ENCODE measurements around the gene SLC23A3.
A peak's percentile ranks its signal among the peaks of the same experiment; 100 is the strongest.

SLC23A3 gene

DNA sequence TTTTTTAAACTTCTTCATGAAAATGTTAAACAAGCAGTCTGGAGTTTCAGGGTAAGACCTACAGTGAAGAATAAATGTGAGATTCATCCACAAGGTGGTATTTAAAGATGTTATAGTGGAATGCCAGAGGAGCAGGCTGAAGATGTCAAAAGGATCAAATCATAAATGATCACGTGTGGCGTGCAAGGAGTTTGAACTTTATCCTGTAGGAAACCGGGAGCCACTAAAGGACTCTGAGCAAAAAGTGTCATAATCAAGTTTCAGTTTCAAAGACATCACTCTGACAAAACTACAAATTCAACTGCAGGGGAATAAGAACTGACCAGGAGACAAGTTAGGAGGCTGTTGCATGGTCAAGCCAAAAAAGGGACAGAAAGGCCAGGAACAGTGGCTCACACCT, 29.1 kb downstream of the SLC23A3 start:
- DNase-seq: no peak

DNA sequence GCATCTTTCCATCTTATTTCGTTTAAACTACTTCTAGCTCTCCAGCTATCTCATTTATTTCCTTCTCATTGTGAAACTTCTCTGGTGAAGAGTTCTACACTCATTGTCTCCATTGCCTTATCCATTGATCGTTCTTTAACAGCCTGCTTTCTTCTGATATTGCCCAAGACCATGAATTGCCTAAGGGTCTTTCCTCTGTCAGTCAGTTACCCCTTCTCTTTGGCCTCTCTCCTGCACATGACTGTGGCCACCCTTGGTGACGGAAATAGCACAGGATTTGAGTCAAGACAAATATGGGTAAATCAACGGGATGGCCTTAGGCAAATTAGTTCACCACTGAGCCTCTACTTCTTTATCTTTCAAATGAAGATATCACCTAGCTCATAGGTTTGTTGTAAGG, 35.9 kb downstream of the SLC23A3 start:
- no peak for DNase-seq

DNA sequence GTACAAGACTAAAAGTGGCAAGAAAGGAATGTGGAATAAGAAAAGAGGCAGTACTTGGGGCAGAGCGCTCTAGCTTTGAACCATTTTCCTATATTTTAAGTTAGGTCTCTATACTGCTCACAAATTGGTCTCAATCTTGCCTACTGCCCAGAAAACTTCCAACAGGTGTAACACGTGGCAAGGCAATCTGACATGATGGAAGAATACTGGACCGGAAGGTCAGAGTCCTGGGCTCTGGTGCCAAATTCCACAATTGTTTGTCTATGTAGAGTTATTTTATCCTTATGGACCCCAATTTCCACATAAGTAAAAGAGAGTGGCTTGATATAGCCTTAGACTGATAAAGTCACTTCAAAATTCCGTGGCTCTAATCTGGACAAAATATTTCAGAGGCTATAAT, 38.1 kb downstream of the SLC23A3 start:
- no peak for DNase-seq

DNA sequence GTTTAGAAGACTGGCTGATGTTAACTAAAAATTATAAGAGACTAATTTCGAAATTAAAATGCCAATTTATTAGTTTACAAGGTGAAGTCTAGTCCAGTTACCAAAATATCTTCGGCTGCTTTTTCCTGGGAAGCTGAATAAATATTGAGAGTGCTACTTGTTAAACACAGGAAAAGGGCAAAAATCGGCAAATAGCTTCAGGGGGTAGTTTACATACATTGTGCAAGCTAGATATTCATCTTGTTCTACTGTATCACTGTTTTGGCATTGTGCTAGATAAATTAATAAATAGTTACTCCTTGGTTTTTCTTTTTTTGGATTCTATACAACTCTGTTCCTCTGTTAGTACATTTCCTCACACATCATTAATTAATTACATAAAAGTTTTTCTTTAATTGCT, 38.5 kb downstream of the SLC23A3 start:
- DNase-seq: no peak

DNA sequence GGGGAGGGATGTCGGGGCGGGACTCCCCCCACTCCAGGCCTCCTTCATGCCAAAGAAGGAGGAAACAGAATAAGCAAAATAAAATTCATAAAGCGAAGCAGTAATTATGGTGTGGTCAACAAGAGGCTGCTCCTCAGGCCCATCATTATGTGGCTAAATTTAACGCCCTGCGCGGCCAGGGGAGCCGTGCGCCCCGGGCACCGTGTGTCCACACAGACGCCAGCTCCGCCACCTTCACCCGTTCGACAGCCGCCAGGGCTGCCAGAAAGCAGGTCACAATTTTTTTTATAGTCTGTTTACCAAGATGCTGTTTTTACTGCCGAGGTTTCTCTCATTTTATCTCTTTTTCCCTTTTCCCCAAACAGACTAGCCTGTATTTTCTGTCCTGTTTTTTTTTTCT, 40.2 kb downstream of the SLC23A3 start:
- no peak for DNase-seq

DNA sequence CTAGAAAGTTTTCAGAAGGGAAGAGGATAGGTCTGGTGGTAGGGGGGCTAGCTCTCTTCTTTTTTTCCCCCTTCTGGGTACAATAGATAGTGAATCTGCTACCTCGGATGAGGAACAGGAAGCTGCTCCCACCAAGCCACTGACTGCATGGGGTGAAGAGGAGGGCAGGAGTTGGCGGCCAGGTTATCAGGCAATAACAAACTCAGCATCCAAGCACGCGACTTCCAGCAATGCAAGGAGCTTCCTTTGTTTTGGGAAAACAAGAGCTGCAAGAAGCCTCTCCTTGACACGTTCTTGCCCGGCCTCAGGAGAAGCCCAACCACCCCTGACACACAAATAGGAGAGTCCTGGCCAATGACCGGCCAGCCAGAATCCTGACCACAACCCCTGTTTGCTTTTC, 41.4 kb downstream of the SLC23A3 start:
- peak; percentile 46 for DNase-seq

DNA sequence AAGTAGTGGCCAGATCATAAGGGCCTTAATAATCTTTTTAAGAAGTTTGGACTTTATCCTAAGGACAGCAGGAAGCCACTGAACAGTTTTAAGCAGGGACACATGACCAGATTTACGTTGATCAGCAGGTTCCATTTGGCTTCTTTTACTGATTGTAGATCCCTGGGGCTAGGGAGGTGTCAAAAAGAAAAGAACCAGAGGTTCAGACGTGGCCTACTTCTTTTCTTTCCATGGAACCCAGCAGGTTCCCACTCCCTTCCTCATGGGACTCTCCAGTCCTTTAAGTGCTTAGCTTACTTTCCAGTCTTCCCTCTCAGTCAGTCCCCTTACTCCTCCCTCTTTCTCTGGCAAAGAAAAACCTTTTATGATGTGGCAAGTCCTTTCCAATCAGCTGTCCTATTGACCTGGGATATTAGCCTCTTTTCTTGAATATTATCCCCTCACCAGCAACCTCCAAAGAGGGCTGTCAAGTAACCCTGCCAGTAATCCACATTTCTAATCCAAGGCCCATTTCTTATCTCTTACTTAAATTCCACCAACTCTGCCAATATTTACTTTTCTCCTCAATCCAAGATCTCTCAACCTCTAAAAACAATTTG, 42.7 kb downstream of the SLC23A3 start:
- no peak for DNase-seq

DNA sequence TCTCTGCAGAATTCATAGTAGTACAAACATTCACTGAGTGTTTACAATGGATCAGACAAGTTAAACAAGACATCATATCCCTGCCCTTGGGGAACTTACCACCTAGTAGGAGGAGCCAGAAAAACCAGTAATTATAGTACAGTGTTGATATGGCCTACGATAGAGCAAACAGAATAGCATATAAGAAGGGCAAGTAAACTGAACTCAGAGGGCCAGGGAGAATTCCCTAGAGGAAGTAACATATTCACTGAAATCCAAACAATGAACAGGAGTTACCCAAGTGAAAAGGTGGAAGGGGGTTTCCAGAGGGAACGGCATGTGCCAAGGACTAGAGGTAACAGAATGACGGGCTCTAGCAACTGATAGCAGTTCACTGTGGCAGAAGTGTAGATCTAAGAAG, 43.3 kb downstream of the SLC23A3 start:
- DNase-seq: no peak

DNA sequence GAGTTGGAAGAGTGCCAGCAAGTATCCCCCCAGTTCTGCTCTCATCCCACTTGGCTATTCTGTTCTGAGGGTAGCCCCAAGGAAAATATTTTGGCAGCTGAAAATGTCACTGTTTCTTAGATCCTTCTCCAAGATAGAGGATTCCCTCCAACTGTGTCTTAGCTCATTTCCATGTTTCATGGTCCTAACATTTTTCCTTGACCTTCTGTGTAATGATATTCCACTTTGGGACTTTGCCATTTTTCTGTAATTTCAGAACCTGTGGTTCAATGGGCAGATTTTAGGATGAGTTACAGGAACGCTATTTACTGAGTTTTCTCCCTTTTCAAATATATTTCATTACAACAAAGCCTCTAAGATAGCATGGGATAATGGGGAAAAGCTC, 44.0 kb downstream of the SLC23A3 start:
- no peak for DNase-seq

DNA sequence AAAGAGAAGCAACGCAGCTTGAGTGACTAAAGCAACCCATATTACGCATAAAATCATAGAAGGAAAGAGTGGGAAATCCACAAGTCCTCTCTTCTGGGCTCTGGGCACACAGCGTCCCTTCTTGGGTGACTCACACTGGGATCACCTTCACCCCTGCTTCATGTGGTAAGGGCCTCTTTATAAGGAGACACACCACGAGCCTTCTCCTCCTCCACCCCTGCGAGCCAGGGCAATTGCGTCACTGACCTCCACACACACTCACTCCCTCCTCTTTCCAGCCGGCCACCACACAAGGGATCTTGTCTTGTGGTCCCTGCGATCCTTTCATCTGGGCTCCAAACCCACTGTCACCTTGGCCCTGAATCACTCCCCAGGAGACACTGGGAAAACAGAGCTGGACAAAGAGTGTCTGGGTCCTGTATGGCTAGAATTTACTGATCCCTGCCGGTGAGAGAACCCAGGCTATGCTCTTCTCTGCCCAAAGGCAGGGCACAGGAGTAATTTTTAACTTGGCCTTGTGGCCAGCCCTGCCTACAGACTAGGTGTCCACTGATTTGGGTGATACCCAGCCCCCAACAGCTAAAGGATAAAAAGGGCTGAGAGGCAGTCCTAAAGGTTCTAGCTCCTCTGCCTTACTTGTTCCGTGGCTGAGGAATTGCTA, 44.5 kb downstream of the SLC23A3 start:
- DNase-seq: no peak

DNA sequence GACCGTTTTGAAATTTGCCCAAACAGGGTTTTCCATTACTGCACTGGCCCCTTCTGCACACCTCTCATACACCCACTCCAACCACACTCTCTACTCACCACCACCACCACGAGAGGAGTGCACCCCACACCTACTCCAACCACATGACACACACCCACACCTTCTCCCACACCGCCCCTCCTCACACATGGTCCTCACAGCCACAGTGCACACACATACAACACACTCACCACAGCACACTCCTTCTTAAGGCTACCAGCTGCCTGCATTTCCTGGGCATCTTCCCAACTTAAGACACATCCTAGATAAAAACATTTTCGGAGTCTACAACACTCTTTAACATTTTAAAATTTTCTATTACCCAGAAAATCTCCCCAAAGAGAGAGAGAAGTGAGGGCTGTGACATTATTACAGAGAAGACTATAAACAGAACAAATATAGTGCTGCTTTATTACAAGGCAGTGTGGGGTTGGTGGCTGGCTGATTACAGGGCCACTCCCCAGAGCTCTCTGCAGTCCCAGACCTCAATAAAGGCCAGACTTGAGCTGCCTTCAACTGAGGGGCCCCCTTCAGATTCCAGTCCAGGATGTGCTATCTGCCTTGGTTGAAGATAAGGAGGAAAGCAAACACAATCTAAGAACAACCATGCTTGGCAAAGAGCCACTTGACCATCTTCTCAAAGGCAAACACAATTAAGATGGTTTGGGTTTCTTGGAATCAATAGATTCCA, 45.3 kb downstream of the SLC23A3 start:
- no peak for DNase-seq

DNA sequence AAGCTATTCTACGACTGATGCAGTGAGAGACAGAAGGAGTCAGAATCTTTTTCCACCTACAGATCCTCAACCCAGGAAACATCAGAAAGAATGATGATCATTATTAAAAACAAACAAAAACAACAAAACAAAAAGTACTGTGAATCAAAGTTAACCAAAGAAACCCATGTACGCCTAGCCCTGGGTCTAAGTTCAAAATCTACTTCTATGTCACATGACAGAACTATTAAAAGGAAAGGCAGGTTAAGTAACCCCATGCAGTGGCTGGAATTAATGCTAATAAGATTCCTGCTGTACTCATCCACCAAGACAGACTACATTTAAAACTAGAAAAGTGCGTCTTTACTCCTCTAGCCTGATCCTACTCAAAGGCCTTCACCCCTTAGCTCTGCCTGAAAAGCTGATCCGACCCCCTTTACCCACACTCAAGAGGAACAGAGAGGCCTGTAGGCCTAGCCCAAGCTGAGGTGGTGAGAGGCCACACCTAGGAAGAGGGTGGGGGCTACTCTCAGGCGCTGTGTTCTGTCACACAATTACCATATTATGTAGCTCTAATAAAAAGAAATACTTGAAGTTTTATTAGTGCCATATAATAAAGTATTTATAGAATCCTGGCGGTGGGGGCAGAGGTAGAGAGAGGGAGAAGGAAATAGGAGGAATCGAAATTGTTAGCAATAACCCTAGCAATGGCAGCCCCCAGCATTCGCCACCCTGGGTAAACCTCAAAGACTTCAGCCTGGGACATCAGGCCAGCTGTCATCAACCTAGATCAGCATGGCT, 46.3 kb downstream of the SLC23A3 start:
- no peak for DNase-seq

DNA sequence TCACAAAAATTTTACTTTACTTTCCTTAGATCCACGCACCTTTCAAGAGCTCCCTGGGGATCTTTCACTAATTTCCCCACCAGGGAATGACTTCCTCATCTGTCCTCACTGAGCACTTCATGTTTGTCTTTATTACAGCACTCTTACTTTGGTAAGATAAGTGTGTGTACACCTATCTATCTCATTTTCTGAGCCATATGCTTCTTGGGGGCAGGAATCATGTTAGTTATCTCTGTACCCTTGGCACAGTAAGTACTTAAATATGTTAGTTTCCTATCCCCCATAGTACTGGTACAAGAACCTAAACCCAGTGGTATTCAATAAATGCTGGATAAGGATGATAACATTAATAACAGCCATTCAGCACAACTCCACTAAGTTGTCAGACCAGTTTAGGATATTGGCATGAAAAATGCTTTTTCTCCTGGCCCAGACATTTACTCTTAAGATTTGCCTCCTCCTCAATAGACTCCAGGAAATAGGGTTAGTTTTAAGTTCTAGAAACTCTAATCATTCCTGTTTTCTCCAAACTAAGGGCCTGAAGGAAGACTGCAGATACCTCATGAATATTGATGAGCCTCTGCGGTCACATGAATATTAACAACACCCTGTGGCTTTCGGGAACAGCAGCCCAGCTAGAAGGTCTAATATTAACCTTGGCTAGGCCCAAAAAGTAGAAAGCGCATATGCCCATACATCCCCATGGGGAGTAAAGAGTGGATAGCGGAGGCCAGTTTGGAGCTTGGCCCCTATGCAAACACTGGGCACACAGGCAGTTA, 47.4 kb downstream of the SLC23A3 start:
- no peak for DNase-seq

DNA sequence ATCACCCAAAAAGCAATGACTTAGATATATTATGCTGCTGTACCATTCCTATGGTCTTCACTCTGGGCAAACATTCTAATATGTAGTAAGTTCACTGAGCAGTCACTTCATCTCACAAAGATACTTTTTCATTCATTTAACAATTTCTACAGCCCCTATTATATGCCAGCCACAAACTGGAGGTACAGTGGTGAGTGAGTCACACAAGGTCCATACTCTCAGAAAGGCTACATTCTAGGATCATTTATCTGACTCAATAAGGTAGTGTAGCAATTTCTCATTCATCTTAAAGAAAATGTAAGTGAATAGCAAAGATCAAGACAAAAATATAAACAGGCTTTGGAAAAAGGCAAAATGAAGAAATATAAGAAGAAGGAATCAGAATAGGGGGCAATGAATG, 49.7 kb downstream of the SLC23A3 start:
- DNase-seq: no peak

DNA sequence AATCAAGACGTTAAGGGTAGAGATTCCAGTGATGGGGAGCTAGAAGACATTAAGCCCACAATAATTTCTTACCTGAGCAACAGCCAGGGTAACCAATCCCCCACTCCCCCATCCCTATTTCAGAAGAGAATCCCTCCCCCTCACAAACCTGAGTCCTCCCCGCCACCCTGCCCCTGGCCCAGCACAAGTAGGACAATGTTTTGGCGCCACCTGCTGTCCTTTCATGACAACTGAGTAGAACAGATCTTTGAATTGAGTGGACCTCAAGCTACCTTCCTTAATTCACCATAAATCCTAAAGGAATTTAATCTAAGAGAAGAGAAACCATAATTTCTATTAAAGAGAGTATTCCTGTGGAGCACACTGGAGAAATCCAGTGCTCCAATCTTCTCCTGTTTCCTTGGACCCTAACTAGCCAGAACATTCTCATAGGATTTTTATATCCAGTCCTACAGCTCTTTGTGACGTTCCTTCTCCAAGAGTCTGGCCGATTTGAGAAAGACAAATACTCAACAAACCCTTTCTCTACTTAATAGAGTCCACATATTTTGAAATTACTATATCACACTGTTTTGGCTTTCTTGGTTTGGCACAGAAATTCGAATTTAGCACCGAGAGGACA, 50.3 kb downstream of the SLC23A3 start:
- DNase-seq: no peak

DNA sequence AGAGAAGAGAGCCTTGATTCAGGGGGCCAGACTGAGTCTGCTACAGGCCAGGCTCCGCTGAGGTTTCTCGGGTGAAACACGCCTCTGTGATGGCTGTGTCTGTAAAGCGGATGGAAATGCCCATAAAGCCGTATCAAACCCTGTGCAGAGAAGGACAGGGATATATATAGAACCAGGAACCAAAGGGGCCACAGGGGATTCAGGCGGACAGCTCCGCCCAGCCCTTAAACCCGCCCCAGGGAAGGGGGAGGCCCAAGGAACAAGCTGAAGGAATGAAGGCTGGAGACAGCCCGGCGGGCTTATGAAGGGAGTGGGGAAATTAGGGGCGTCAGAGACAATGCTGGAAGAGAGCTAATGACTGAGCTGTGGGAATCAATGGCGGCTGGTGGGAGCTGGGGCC, 51.3 kb downstream of the SLC23A3 start:
- DNase-seq: no peak

DNA sequence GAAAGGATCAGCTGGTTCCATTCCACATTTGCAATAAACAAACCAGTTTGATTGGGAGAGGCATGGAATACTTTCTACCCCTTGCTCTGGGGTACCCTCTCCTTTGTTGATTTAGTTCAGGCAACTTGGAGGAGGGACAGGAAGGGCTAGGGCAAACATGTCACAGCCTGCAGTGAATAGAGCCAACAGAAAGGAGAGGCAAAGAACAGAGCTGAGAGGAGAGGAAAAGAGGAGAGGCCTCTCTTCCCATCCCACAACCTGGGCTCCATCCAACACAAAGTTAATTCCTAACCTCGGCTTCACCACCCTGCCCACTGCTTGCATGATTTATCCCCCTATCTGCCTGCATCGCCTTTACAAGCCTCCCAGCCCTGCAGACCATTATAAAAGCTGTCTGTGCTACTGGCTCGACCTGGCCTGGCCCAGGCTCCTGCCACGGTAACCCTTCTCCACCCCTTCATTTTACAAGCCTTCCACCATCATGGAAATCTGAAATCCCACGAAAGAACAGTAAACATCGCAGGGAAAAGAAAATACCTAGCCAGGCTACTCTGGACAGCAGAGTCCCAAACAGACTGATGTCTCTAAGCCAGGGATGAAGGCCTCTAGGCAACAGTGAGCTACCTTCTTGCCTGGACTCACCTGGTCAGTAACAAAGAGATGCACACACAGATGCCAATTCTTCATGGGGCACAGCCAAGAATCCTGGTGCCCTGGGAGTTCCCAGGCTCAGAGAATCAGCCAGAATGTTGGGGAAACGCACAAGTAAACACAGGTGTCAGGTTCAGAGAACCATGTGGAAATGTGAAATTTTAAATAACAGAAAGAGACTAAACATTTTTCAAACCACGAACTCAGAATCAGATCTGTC, 52.8 kb downstream of the SLC23A3 start:
- DNase-seq: no peak

DNA sequence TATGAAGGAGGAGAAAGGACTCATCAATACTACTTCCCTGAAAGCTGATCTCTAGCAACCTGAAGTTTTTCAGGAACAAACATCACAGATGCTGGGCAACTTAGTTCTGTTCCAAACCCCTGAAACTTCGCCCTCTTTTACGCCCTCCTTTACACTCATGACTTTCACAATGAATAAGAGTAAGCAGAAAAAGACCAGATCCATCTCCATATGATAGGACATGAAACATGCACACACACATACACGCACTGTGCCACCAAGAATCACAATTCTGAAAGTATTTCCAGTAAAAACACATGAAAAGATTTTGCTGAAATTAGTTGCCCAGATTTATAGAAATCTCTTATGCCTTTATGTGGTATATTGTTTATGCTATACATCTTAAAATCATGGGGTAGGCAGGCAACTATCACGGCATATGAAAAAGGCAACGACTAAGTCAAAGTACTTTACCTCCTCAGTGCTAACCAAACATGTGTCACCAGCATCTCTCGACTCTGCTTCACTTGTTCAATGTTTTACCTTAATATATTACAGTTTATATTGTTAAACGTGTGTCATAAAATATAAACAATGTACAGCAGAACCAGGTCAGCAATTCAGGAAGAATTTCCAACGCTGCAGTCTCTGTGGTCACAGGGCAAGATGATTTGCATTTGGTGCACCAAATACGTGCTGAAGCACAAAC, 57.0 kb downstream of the SLC23A3 start:
- DNase-seq: no peak

DNA sequence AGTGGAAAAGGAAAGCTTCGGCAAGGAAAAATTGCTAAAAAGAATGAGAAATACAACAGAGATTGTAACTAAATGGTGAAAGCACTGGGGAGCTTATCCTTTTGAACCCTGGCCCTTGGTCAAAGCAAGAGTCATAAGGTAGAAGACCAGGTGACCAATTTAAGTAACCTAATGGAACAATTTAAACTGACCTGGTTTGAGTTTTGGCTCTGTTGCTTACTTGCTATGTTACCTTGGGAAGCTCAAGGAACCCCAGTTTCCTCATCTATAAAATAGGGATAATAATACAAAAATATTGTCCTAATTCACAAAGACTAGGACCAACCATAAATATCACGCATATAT, 57.8 kb downstream of the SLC23A3 start:
- DNase-seq: no peak

All from KG1 (cell line).